A549 (cell line): ENCODE results near the gene NUCB1. TPM values are rescaled to one million over a fixed set of nuclear protein-coding genes. Genes with fewer than 3 reads are reported as not detected.
"Not testable (repeated sequence)": the region's sequence is repeated elsewhere in the genome, so short reads cannot be mapped to it uniquely, and the experiment has no call there.

Experiments
- ATAC-seq, 2 experiments: fragments of 200-7000 bp in 1 of 2; fragments of >200 bp in 1 of 2; cut with Nextera tagmentation in 1 of 2; cut with Tn5 transposase in 1 of 2; 3 replicates each; pipeline versions ENCODE4 v1.8.0 to v1.9.1; 2018 to 2020; ENCODE audit warnings: mild to moderate bottlenecking in 1 of 2, moderate library complexity in 1 of 2
- CTCF ChIA-PET: fragments of 300-600 bp; sonication (Branson Sonifier 250); formaldehyde crosslinking; extraction: SDS; loops from one replicate; lab custom pipeline; 2021; ENCODE audit warnings: antibody characterized with exemption, inconsistent platforms; lab: Yijun Ruan, JAX
- POLR2A ChIA-PET: fragments of 350-600 bp; formaldehyde crosslinking; extraction: SDS; loops from one replicate; lab custom pipeline; 2021; ENCODE audit warnings: antibody characterized with exemption, inconsistent platforms; lab: Yijun Ruan, JAX
- DNase-seq, 2 experiments: peaks; one replicate each; pipeline versions ENCODE4 v3.0.0 to v3.0.0-alpha.2; 2011 to 2016; ENCODE audit warnings: low read depth in 1 of 2, low spot score in 1 of 2
- FAIRE-seq: peaks from 2 replicates; lab custom pipeline; 2011; peaks lifted over from hg19 to GRCh38; lab: Jason Lieb, UNC
- H3K27ac ChIP-seq, 2 experiments: fragments of >200 bp; sonication (Bioruptor Twin); formaldehyde crosslinking; 3 replicates each; pipeline ENCODE4 v1.5.1; 2016 to 2017
- H3K4me1 ChIP-seq: fragments of >200 bp; sonication (Bioruptor Twin); formaldehyde crosslinking; 3 replicates; pipeline ENCODE4 v1.6.1; 2016
- H3K4me2 ChIP-seq: fragments of >200 bp; sonication (Bioruptor Twin); formaldehyde crosslinking; 3 replicates; pipeline ENCODE4 v1.6.1; 2016
- H3K4me3 ChIP-seq: fragments of >200 bp; sonication (Bioruptor Twin); formaldehyde crosslinking; 3 replicates; pipeline ENCODE4 v1.5.1; 2016
- H3K9me3 ChIP-seq: fragments of >200 bp; sonication (Bioruptor Twin); formaldehyde crosslinking; 3 replicates; pipeline ENCODE4 v1.6.1; 2016
- ATOH8 ChIP-seq: fragments of 250-450 bp; sonication (Bioruptor Pico); IDR thresholded peaks from 2 replicates; pipeline ENCODE4 v1.5.0; 2020; ENCODE audit warnings: low read depth, mild to moderate bottlenecking, moderate library complexity
- CHD4 ChIP-seq: fragments of 200-600 bp; sonication (generic); IDR thresholded peaks from 2 replicates; pipeline ENCODE4 v1.6.1; 2016; ENCODE audit warnings: antibody characterized with exemption, mild to moderate bottlenecking, borderline replicate concordance
- EHF ChIP-seq: fragments of 250-450 bp; sonication (Bioruptor Pico); IDR thresholded peaks from 2 replicates; pipeline ENCODE4 v1.5.0; 2020; ENCODE audit warnings: mild to moderate bottlenecking
- ESRRA ChIP-seq: fragments of 150-350 bp; IDR thresholded peaks from 2 replicates; pipeline ENCODE4 v1.6.1; 2014; ENCODE audit warnings: mild to moderate bottlenecking, low read length, borderline replicate concordance
- HDAC2 ChIP-seq: fragments of 200-600 bp; sonication (generic); IDR thresholded peaks from 2 replicates; pipeline ENCODE4 v1.6.1; 2016
- HES2 ChIP-seq: fragments of >200 bp; sonication (Bioruptor Twin); formaldehyde crosslinking; IDR thresholded peaks from 2 replicates; pipeline ENCODE4 v1.6.1; 2016
- HOXB13 ChIP-seq: fragments of 250-450 bp; sonication (Bioruptor Pico); IDR thresholded peaks from 2 replicates; pipeline ENCODE4 v1.5.0; 2020; ENCODE audit warnings: low read depth, mild to moderate bottlenecking, moderate library complexity
- MAFK ChIP-seq: fragments of 450-650 bp; IDR thresholded peaks from 2 replicates; pipeline ENCODE4 v1.6.1; 2014; ENCODE audit not compliant: partially characterized antibody
- POLR2AphosphoS2 ChIP-seq: conservative IDR thresholded peaks from 2 replicates; pipeline ENCODE4 v1.6.1; 2012; ENCODE audit warnings: low read length, improper control_type of control experiment, inconsistent platforms
- RARB ChIP-seq: fragments of 250-450 bp; sonication (Bioruptor Pico); IDR thresholded peaks from 2 replicates; pipeline ENCODE4 v1.8.0; 2021; ENCODE audit warnings: mild to moderate bottlenecking, moderate library complexity
- REST ChIP-seq: fragments of 200-600 bp; sonication (generic); IDR thresholded peaks from 2 replicates; pipeline ENCODE4 v1.6.1; 2016; ENCODE audit warnings: antibody characterized with exemption, mild to moderate bottlenecking, moderate library complexity
- ZNF302 ChIP-seq: fragments of 250-450 bp; sonication (Bioruptor Pico); IDR thresholded peaks from 2 replicates; pipeline ENCODE4 v1.9.0; 2021; ENCODE audit warnings: inconsistent platforms, mild to moderate bottlenecking, moderate library complexity
- WGBS: methylation state at CpG from one replicate; pipeline ENCODE4 v1.1.6; 2017; ENCODE audit errors: missing lambda C conversion rate; 5-methylcytosine and 5-hydroxymethylcytosine counted together
- polyA plus RNA-seq, 4 experiments: library from polyadenylated mRNA; depleted of rRNA in 3 of 4; stranded (reverse); fragments of >200 nt; fragmentation: RNase III in 1 of 4; extraction: RNeasy Plus Mini Kit Qiagen cat#74134 plus additional on column Dnase treatment in 1 of 4; gene quantifications; 2 replicates in 3 of 4; 3 replicates in 1 of 4; pipeline ENCODE4 v1.2.3, GENCODE V29; 2011 to 2017

Gene NUCB1
- polyA plus RNA-seq, 2 of the 4 experiments (the other 2 are of a cell fraction), result 79.5 to 182 TPM

GRCh38 chr19:48883726-48884125 lies 16.4 kb upstream of the NUCB1 start:
- 89% methylated on average over 7 of the region's 7 CpGs for WGBS
- DNase-seq (no peak), FAIRE-seq (no peak), ATAC-seq (peak in 1 of 2 experiments; percentile 25; a peak in 4 of 6 replicates)
- no peak for TF ChIP-seq REST
- 0 out of 2 replicates have a peak, but pooled peaks have one; percentile 22 for TF ChIP-seq POLR2AphosphoS2
- TF ChIP-seq HES2, result no peak
- no peak for TF ChIP-seq HDAC2
- H3K27ac ChIP-seq, result no peak overlapping the region
- no peak overlapping the region for H3K4me3 ChIP-seq
- H3K4me1 ChIP-seq, result no peaks in the 10 kb centered on the region
- no peaks in the 10 kb centered on the region for H3K9me3 ChIP-seq
- ChIA-PET CTCF (interaction anchor here (0.7 to 4.3 kb wide), 4 partner anchors 9 to 266 kb away, joined by 4 to 25 read pairs (median 6); no protein-coding TSS in a partner anchor), POLR2A (interaction anchor here (0.7 kb wide), 1 partner anchor 49 kb away, joined by 3 read pairs; no protein-coding TSS in a partner anchor)
- H3K4me2 ChIP-seq, result no peak overlapping the region

- CTCF ChIA-PET, result interaction anchor here (0.7 to 1.6 kb wide), 3 partner anchors 11 to 83 kb away, joined by 3 to 6 read pairs (median 4); no protein-coding TSS in a partner anchor
- Histone ChIP-seq H3K27ac (no peak overlapping the region), H3K4me2 (no peak overlapping the region), H3K4me1 (0 out of 3 replicates have a peak, but pooled peaks cover 4% of the 10 kb centered on the region), H3K9me3 (no peaks in the 10 kb centered on the region), H3K4me3 (no peak overlapping the region)
- FAIRE-seq, result no peak
- peak in 1 of 2 experiments; percentile 43 for DNase-seq
- ATAC-seq, result peak in 1 of 2 experiments; percentile 9; a peak in 2 of 6 replicates
- TF ChIP-seq EHF (no peak), ESRRA (no peak), HDAC2 (no peak), CHD4 (no peak), MAFK (peak; percentile 42), RARB (no peak), ATOH8 (CRISPR knock-in tag) (no peak)
- POLR2A ChIA-PET, result interaction anchor here (1.9 kb wide), 1 partner anchor 12 kb away, joined by 6 read pairs; no protein-coding TSS in a partner anchor
- WGBS, result 93% methylated on average over 21 of the region's 21 CpGs
Observed at GRCh38 chr19:48887861-48888612, 12.1 kb upstream of the NUCB1 start.

- DNase-seq, H3K9me3 ChIP-seq, H3K27ac ChIP-seq, ATAC-seq, H3K4me1 ChIP-seq, FAIRE-seq, H3K4me3 ChIP-seq, H3K4me2 ChIP-seq: not testable (repeated sequence)
- TF ChIP-seq EHF (0 out of 2 replicates have a peak, but pooled peaks have one; percentile 28), HOXB13 (CRISPR knock-in tag) (0 out of 2 replicates have a peak, but pooled peaks have one; percentile 59), ZNF302 (CRISPR knock-in tag) (peak; percentile 40; the same call in 1 of the 2 replicates)
- WGBS, result 25% methylated on average over 3 of the region's 3 CpGs
- ChIA-PET CTCF (interaction anchor here (0.6 to 1.6 kb wide), 2 partner anchors 33 to 81 kb away, joined by 3 to 6 read pairs; no protein-coding TSS in a partner anchor), POLR2A (interaction anchor here (1.0 kb wide), 1 partner anchor 9 kb away, joined by 3 read pairs; no protein-coding TSS in a partner anchor)
Observed at GRCh38 chr19:48889496-48889895, 10.6 kb upstream of the NUCB1 start.
